ENCODE measurements around the gene MCTP1.
A peak's percentile ranks its signal among the peaks of the same experiment; 100 is the strongest.

MCTP1 gene

GRCh38 chr5:95124731-95125130 is 160.2 kb downstream of the MCTP1 start:
- DNase-seq (ENCODE audit: low read depth), result no peak

GRCh38 chr5:95124101-95124500 is 160.8 kb downstream of the MCTP1 start:
- H3K4me3 ChIP-seq (ENCODE audit: control insufficient read depth, low read depth, low read length), result no peak overlapping the region
- DNase-seq (ENCODE audit: low read depth), result no peak
- TF ChIP-seq CTCF (conservative IDR thresholded peaks at IDR 0.05; ENCODE audit: control insufficient read depth, insufficient read depth, low read depth, low read length), result no peak

More at GRCh38 chr5:95124731-95125130, 160.2 kb downstream of the MCTP1 start:
- no peak for TF ChIP-seq CTCF (conservative IDR thresholded peaks at IDR 0.05; ENCODE audit: control insufficient read depth, insufficient read depth, low read depth, low read length)
- H3K4me3 ChIP-seq (ENCODE audit: control insufficient read depth, low read depth, low read length), result no peak overlapping the region

GRCh38 chr5:95114902-95115301 is 170.0 kb downstream of the MCTP1 start:
- TF ChIP-seq CTCF (conservative IDR thresholded peaks at IDR 0.05; ENCODE audit: control insufficient read depth, insufficient read depth, low read depth, low read length), result no peak
- H3K4me3 ChIP-seq (ENCODE audit: control insufficient read depth, low read depth, low read length), result no peak overlapping the region
- no peak for DNase-seq (ENCODE audit: low read depth)

- no peak for TF ChIP-seq CTCF (conservative IDR thresholded peaks at IDR 0.05; ENCODE audit: control insufficient read depth, insufficient read depth, low read depth, low read length)
- no peak for DNase-seq (ENCODE audit: low read depth)
Measured at GRCh38 chr5:95114305-95114704, 170.6 kb downstream of the MCTP1 start.

GRCh38 chr5:95113489-95113888 is 171.4 kb downstream of the MCTP1 start:
- no peak overlapping the region for H3K4me3 ChIP-seq (ENCODE audit: control insufficient read depth, low read depth, low read length)
- DNase-seq (ENCODE audit: low read depth), result peak; percentile 48
- no peak for TF ChIP-seq CTCF (conservative IDR thresholded peaks at IDR 0.05; ENCODE audit: control insufficient read depth, insufficient read depth, low read depth, low read length)

More at GRCh38 chr5:95114305-95114704, 170.6 kb downstream of the MCTP1 start:
- no peak overlapping the region for H3K4me3 ChIP-seq (ENCODE audit: control insufficient read depth, low read depth, low read length)

GRCh38 chr5:95111141-95111540 is 173.8 kb downstream of the MCTP1 start:
- TF ChIP-seq CTCF (conservative IDR thresholded peaks at IDR 0.05; ENCODE audit: control insufficient read depth, insufficient read depth, low read depth, low read length), result no peak
- no peak for DNase-seq (ENCODE audit: low read depth)
- H3K4me3 ChIP-seq (ENCODE audit: control insufficient read depth, low read depth, low read length), result no peak overlapping the region

GRCh38 chr5:95110118-95110517 is 174.8 kb downstream of the MCTP1 start:
- H3K4me3 ChIP-seq (ENCODE audit: control insufficient read depth, low read depth, low read length), result no peak overlapping the region
- TF ChIP-seq CTCF (conservative IDR thresholded peaks at IDR 0.05; ENCODE audit: control insufficient read depth, insufficient read depth, low read depth, low read length), result no peak
- DNase-seq (ENCODE audit: low read depth), result no peak

Data from fibroblast of mammary gland (primary cell).